Osteoblast (primary cell): ENCODE measurements around the gene SHANK1. TPM values are rescaled to one million over a fixed set of nuclear protein-coding genes. Genes with fewer than 3 reads are reported as not detected.
A peak's percentile ranks its signal among the peaks of the same experiment; 100 is the strongest.

Experiments
- DNase-seq: peaks from one replicate; pipeline ENCODE4 v3.0.0; 2011; ENCODE audit warnings: low spot score, mixed read lengths; ENCODE audit not compliant: insufficient read length; ENCODE audit errors: missing footprints
- H2AFZ ChIP-seq: 2 replicates; pipeline ENCODE4 v1.6.0; 2011; ENCODE audit warnings: mild to moderate bottlenecking, low read length
- H3K27ac ChIP-seq: 2 replicates; pipeline ENCODE4 v1.5.1; 2011; ENCODE audit warnings: mild to moderate bottlenecking, low read depth, low read length, moderate library complexity
- H3K27me3 ChIP-seq: 2 replicates; pipeline ENCODE4 v1.6.0; 2012; ENCODE audit warnings: mild to moderate bottlenecking, control low read depth, inconsistent platforms, low read length, moderate library complexity; ENCODE audit not compliant: insufficient read depth
- H3K36me3 ChIP-seq: 2 replicates; pipeline ENCODE4 v1.5.1; 2011; ENCODE audit warnings: mild to moderate bottlenecking, low read length, control low read depth, moderate library complexity; ENCODE audit not compliant: insufficient read depth
- H3K4me1 ChIP-seq: 2 replicates; pipeline ENCODE4 v1.5.1; 2011; ENCODE audit warnings: mild to moderate bottlenecking, low read length, control low read depth, moderate library complexity; ENCODE audit not compliant: insufficient read depth
- H3K4me2 ChIP-seq: 2 replicates; pipeline ENCODE4 v1.6.0; 2011; ENCODE audit warnings: mild to moderate bottlenecking, low read length; ENCODE audit not compliant: insufficient read depth
- H3K4me3 ChIP-seq: fragments of 200-600 bp; sonication (generic); 3 replicates; pipeline ENCODE4 v1.5.1; 2012; ENCODE audit warnings: mild to moderate bottlenecking, low read length, inconsistent platforms; ENCODE audit not compliant: insufficient read depth
- H3K79me2 ChIP-seq: 2 replicates; pipeline ENCODE4 v1.6.0; 2012; ENCODE audit warnings: mild to moderate bottlenecking, low read length, control low read depth, inconsistent platforms; ENCODE audit not compliant: insufficient read depth
- H3K9me3 ChIP-seq: 2 replicates; pipeline ENCODE4 v1.5.1; 2011; ENCODE audit warnings: low read depth, low read length, control low read depth
- H4K20me1 ChIP-seq: 2 replicates; pipeline ENCODE4 v1.6.0; 2012; ENCODE audit warnings: mild to moderate bottlenecking, low read length, control low read depth; ENCODE audit not compliant: insufficient read depth
- CTCF ChIP-seq: IDR thresholded peaks from 2 replicates; pipeline ENCODE4 v1.5.1; 2011; ENCODE audit warnings: mild to moderate bottlenecking, low read depth, low read length, moderate library complexity; ENCODE audit errors: extremely low read depth
- total RNA-seq: library from RNA; depleted of rRNA; stranded (reverse); fragments of >200 nt; gene quantifications from 2 replicates; pipeline ENCODE4 v1.2.3, GENCODE V29; 2012

Gene SHANK1
- total RNA-seq, 1 donor = 1.1 TPM

- no peaks in the 10 kb centered on the region for H3K79me2 ChIP-seq
- DNase-seq = no peak
Observed at GRCh38 chr19:50711196-50711595, 8.4 kb downstream of the SHANK1 start.

GRCh38 chr19:50710612-50711011 lies 9.0 kb downstream of the SHANK1 start:
- H3K79me2 ChIP-seq = no peaks in the 10 kb centered on the region
- no peak overlapping the region for H2AFZ ChIP-seq
- H3K27me3 ChIP-seq = no peaks in the 10 kb centered on the region
- no peak overlapping the region for H3K4me3 ChIP-seq
- no peak overlapping the region for H3K4me2 ChIP-seq
- H3K4me1 ChIP-seq = no peaks in the 10 kb centered on the region
- no peaks in the 10 kb centered on the region for H3K36me3 ChIP-seq
- peak; percentile 43 for DNase-seq
- H4K20me1 ChIP-seq = no peaks in the 10 kb centered on the region
- H3K9me3 ChIP-seq = no peaks in the 10 kb centered on the region
- no peak for TF ChIP-seq CTCF
- H3K27ac ChIP-seq = no peak overlapping the region

More at GRCh38 chr19:50711196-50711595, 8.4 kb downstream of the SHANK1 start:
- no peak overlapping the region for H3K27ac ChIP-seq
- no peaks in the 10 kb centered on the region for H3K9me3 ChIP-seq
- H4K20me1 ChIP-seq = no peaks in the 10 kb centered on the region
- no peaks in the 10 kb centered on the region for H3K4me1 ChIP-seq
- no peak overlapping the region for H2AFZ ChIP-seq
- H3K27me3 ChIP-seq = no peaks in the 10 kb centered on the region
- no peak for TF ChIP-seq CTCF
- H3K4me3 ChIP-seq = no peak overlapping the region
- H3K4me2 ChIP-seq = no peak overlapping the region
- no peaks in the 10 kb centered on the region for H3K36me3 ChIP-seq

- H4K20me1 ChIP-seq = no peaks in the 10 kb centered on the region
- no peaks in the 10 kb centered on the region for H3K9me3 ChIP-seq
- H3K4me3 ChIP-seq = no peak overlapping the region
- H3K79me2 ChIP-seq = no peaks in the 10 kb centered on the region
- no peak overlapping the region for H2AFZ ChIP-seq
- no peaks in the 10 kb centered on the region for H3K27me3 ChIP-seq
- H3K4me1 ChIP-seq = no peaks in the 10 kb centered on the region
- no peak overlapping the region for H3K4me2 ChIP-seq
- H3K36me3 ChIP-seq = no peaks in the 10 kb centered on the region
- DNase-seq = no peak
- peak; percentile 17 for TF ChIP-seq CTCF
- no peak overlapping the region for H3K27ac ChIP-seq
Observed at GRCh38 chr19:50710094-50710493, 9.5 kb downstream of the SHANK1 start.

GRCh38 chr19:50708179-50708879 lies 11.3 kb downstream of the SHANK1 start:
- DNase-seq = no peak
- Histone ChIP-seq H3K27me3 (no peaks in the 10 kb centered on the region), H3K27ac (no peak overlapping the region), H3K79me2 (no peaks in the 10 kb centered on the region), H3K9me3 (no peaks in the 10 kb centered on the region), H4K20me1 (no peaks in the 10 kb centered on the region), H3K4me2 (no peak overlapping the region), H3K4me1 (no peaks in the 10 kb centered on the region), H2AFZ (no peak overlapping the region), H3K4me3 (no peak overlapping the region), H3K36me3 (no peaks in the 10 kb centered on the region)
- TF ChIP-seq CTCF = no peak
